Measurements from ENCODE around the gene TRIM66.
A peak's percentile ranks its signal among the peaks of the same experiment; 100 is the strongest.

The TRIM66 gene

GRCh38 chr11:8567602-8568198 lies 114.8 kb downstream of the TRIM66 start:
- no peak for TF ChIP-seq CTCF (IDR thresholded peaks at IDR 0.05; ENCODE audit: low read length, missing control alignments)
- H3K4me3 ChIP-seq (replicated peaks; ENCODE audit: low read depth, low read length), result no peak overlapping the region
- no peak for DNase-seq (ENCODE audit: low read depth)

DNA sequence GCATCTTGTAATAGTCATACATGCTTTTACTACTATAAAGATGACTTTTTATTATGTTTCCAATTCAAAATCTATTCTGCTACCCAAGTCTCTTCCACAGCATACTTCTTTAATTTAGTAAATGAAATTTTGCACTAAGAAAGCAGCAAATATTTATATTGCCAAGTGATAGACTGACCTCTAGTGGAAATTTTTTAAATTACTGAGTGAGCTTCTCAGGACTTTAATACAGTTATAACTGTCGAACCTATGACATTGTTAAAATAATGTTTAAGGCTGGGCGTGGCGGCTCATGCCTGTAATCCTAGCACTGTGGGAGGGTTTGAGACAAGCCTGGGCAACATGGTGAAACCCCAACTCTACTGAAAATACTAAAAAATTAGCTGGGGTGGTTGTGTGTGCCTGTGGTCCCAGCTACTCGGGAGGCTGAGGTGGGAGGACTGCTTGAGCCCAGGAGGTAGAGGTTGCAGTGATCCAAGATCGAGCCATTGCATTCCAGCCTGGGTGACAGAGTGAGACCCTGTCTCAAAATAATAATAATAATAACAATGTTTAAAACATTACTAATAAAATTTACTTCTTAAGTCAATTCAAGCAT lies 115.8 kb downstream of the TRIM66 start:
- peak; percentile 68 for DNase-seq (ENCODE audit: low read depth)
- TF ChIP-seq CTCF (IDR thresholded peaks at IDR 0.05; ENCODE audit: low read length, missing control alignments), result peak; percentile 53
- H3K4me3 ChIP-seq (replicated peaks; ENCODE audit: low read depth, low read length), result no peak overlapping the region

GRCh38 chr11:8564526-8564925 lies 117.9 kb downstream of the TRIM66 start:
- no peak for DNase-seq (ENCODE audit: low read depth)
- TF ChIP-seq CTCF (IDR thresholded peaks at IDR 0.05; ENCODE audit: low read length, missing control alignments), result no peak
- no peak overlapping the region for H3K4me3 ChIP-seq (replicated peaks; ENCODE audit: low read depth, low read length)

Data from fibroblast of pulmonary artery (primary cell).